ENCODE results near the gene CFAP61. TPM values are rescaled to one million over a fixed set of nuclear protein-coding genes. Genes with fewer than 3 reads are reported as not detected.

The CFAP61 gene
- total RNA-seq, 2 donors from 2014 or later: not detected

DNA sequence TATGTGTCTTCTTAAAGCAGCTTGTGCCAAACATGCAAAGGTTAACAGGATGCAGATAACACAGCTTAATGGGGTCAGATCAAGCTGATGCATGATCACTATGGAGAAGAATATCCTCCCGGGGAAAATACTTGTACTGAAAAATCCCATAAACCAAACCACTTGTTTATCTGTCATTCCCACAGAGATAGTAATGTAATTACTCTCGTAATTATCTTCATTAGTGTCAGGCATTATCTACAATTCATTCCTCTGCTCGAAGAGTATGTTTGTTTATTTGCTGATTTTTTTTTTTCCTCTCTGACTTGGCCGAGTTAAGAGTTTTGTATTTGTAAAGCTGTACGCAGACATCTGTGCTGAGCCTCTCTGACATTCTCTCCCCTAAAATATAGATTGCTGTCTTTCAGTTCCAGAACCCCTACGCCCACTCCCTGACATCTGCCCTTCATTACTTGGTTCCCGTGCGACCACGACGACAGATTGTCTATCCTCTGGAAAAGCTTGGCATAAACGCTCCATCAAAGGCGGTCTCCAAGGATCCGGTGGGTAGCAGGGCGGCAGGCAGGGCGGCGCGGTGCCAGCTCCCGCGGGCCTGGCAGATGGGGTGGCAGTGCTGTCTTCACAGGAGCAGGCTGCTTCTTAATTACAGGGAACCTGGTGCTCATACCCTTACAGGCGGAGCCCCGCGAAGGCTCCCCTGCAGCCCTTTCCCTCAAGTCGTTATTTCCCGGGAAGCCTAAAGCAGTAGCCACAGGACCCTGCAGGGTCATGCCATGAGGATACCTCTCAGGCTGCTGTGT is 147.2 kb downstream of the CFAP61 start:
- no peak overlapping the region for H3K4me3 Mint-ChIP-seq
- no peaks in the 10 kb centered on the region for H3K36me3 Mint-ChIP-seq (ENCODE audit: low read depth)
- peaks cover 17% of the 10 kb centered on the region for H3K27me3 Mint-ChIP-seq
- H3K9me3 Mint-ChIP-seq: no peaks in the 10 kb centered on the region
- H3K4me1 Mint-ChIP-seq: no peaks in the 10 kb centered on the region
- ATAC-seq (replicated peaks): no peak
- no peak overlapping the region for H3K27ac Mint-ChIP-seq

DNA sequence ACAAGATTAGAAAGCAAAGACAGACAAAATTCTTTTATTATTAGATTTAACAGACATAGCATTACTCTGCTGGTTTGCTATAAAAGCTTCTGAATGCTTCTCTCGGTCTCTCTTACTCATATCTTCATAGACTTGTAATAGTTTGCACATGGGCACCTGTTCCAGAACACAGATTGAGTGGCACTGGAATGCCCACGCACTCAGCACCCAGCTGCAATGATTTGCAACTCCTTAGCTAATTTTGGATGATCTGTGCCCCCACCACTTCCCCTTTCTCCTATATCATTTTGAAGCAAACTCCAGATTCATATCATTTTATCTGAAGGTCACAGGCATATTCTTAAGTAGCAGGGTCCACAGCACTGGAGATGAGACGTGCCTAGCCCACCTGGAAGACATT is 148.8 kb downstream of the CFAP61 start:
- Mint-ChIP-seq H3K27ac (no peak overlapping the region), H3K4me3 (no peak overlapping the region), H3K36me3 (ENCODE audit: low read depth) (no peaks in the 10 kb centered on the region), H3K4me1 (no peaks in the 10 kb centered on the region), H3K9me3 (no peaks in the 10 kb centered on the region), H3K27me3 (peaks cover 23% of the 10 kb centered on the region)
- ATAC-seq (replicated peaks): no peak

DNA sequence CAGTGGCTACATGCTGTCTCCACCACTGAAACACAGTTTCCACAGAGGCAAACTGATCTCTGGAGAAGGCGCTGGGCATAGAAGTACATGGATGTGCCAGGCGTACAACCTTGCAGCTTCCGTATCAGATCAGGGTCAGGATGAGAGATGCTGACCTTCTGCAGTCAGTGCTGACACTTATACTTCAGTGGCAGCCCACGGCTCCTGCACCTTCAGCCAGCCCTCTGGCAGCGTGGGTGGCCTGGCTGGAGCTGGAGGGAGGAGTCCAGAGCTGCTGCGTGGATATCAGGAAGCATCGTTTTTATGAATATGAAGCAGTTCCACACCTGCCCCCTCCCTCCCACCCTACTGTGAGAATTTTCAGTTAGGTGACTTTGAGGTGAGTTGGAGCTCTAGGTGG is 149.3 kb downstream of the CFAP61 start:
- no peak overlapping the region for H3K4me3 Mint-ChIP-seq

DNA sequence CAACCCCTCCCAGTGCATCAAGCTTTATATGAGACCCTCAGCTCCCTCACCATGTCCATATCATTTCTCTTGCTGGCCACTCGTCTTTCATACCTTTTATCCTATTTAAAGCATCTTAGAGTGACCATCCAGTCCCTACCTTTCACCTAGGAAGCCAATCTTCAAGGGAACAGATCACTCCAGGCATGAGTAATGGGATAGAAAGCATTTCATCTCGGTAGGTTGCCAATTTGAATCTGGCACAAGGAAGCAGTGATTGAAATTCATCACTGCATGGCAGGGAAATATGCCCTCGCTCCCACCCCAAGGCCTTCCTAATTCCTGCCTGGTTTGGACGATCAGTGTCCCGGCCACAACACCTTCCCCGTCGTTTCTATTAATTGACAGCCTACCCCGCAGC is 150.4 kb downstream of the CFAP61 start:
- no peaks in the 10 kb centered on the region for H3K4me1 Mint-ChIP-seq
- H3K36me3 Mint-ChIP-seq (ENCODE audit: low read depth): no peaks in the 10 kb centered on the region
- no peak for ATAC-seq (replicated peaks)
- peaks cover 28% of the 10 kb centered on the region for H3K27me3 Mint-ChIP-seq
- no peak overlapping the region for H3K4me3 Mint-ChIP-seq
- no peaks in the 10 kb centered on the region for H3K9me3 Mint-ChIP-seq
- no peak overlapping the region for H3K27ac Mint-ChIP-seq

More for the DNA sequence above, 149.3 kb downstream of the CFAP61 start:
- H3K9me3 Mint-ChIP-seq: no peaks in the 10 kb centered on the region
- no peaks in the 10 kb centered on the region for H3K36me3 Mint-ChIP-seq (ENCODE audit: low read depth)
- ATAC-seq (replicated peaks): no peak
- no peaks in the 10 kb centered on the region for H3K4me1 Mint-ChIP-seq
- no peak overlapping the region for H3K27ac Mint-ChIP-seq
- peaks cover 26% of the 10 kb centered on the region for H3K27me3 Mint-ChIP-seq

DNA sequence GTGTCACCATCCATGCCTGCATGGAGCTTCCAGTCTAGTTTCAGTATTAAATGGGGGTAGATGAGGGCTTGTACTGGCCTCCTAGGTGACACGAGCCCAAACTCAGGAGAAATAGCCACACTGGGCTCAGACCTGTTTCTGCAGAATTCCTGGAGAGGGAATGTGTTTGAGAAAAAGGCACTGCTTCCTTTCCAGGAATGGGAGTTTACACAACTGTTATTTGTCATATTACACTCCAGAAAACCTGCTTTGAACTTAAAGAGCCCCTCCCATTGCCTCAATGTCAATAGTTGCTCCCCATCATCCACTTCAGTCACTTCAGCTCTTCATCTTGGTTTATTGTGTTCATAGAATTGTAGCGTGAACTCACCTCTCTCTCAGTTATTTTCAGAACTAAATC is 151.5 kb downstream of the CFAP61 start:
- no peaks in the 10 kb centered on the region for H3K9me3 Mint-ChIP-seq
- H3K4me1 Mint-ChIP-seq: no peaks in the 10 kb centered on the region
- no peaks in the 10 kb centered on the region for H3K36me3 Mint-ChIP-seq (ENCODE audit: low read depth)
- no peak for ATAC-seq (replicated peaks)
- H3K27me3 Mint-ChIP-seq: peaks cover 28% of the 10 kb centered on the region
- H3K4me3 Mint-ChIP-seq: no peak overlapping the region
- H3K27ac Mint-ChIP-seq: no peak overlapping the region

DNA sequence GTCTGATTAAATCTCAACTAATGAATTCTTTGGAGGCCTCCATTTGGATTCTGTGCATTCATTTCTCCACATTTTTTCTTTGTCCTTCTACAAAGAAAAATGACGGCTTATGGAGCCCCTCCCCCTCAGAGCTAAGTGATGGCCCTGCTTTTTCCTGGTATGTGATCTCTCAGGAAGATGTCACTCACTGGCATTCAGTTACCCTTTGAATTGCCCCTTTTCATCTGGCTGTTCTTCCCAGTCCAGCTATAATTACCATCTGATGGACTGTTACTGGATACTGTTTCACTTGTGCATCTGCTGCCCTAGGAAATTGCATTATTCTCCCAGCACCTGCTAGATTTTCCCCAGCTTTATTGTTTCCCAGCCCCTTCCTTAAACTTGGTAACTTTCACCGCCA is 151.9 kb downstream of the CFAP61 start:
- H3K36me3 Mint-ChIP-seq (ENCODE audit: low read depth): no peaks in the 10 kb centered on the region
- H3K4me3 Mint-ChIP-seq: no peak overlapping the region
- ATAC-seq (replicated peaks): no peak
- no peak overlapping the region for H3K27ac Mint-ChIP-seq
- H3K27me3 Mint-ChIP-seq: peaks cover 30% of the 10 kb centered on the region
- no peaks in the 10 kb centered on the region for H3K4me1 Mint-ChIP-seq
- no peaks in the 10 kb centered on the region for H3K9me3 Mint-ChIP-seq

DNA sequence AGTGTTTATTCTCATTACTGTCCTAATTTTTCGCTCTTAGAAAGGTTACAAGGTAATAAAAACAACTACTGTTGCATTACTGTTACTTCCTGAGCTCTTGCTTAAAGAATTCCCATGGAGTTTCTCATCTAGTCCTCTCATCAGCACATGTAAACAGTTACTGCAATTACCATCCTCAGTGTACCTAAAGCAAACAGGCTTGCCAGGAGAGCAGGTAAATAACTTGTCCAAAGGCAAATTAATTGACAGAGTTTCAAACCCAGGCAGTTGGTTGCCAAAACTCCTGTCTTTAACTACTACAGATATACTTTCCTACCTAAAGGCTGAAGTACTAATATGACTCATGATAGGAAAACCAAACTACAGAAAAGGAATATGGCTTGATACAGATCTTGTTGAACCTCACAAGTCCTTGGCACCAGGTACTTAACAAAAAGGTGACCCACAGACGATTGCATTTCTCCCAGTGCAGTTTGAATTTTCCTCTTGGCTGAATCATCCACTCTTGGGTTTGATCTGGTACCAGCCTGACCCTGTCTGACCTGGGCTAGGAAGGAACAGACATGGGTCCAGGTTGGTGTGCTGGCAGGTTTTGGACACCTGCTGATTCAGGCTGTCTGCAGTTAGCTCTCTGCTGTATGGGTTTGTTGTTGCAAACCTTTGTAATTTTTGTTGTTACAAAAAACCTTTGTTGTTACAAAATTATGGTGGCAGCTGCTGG is 153.0 kb downstream of the CFAP61 start:
- no peak overlapping the region for H3K4me3 Mint-ChIP-seq
- H3K9me3 Mint-ChIP-seq: no peaks in the 10 kb centered on the region
- no peak for ATAC-seq (replicated peaks)
- no peak overlapping the region for H3K27ac Mint-ChIP-seq
- H3K27me3 Mint-ChIP-seq: peaks cover 31% of the 10 kb centered on the region
- H3K4me1 Mint-ChIP-seq: no peaks in the 10 kb centered on the region
- H3K36me3 Mint-ChIP-seq (ENCODE audit: low read depth): no peaks in the 10 kb centered on the region

DNA sequence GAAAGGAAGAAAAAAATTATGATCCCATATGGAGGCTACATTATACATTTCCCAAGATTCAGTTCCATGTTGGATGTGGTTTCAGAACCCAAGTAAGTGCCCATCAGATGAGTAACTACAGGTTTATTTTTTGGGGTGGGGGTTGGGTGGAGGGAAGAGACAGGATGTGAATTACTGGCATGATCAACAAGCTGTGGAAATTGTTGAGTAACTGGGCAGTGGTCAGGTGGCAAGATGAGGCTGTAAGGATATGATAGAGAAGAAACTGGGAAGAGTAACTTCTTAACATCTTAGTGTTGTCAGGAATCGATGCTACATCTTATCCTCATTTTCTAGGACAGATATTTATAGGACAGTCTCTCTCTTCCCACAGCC is 153.5 kb downstream of the CFAP61 start:
- no peaks in the 10 kb centered on the region for H3K9me3 Mint-ChIP-seq
- no peak overlapping the region for H3K4me3 Mint-ChIP-seq
- no peak for ATAC-seq (replicated peaks)
- peaks cover 32% of the 10 kb centered on the region for H3K27me3 Mint-ChIP-seq
- H3K27ac Mint-ChIP-seq: no peak overlapping the region
- no peaks in the 10 kb centered on the region for H3K4me1 Mint-ChIP-seq
- no peaks in the 10 kb centered on the region for H3K36me3 Mint-ChIP-seq (ENCODE audit: low read depth)

DNA sequence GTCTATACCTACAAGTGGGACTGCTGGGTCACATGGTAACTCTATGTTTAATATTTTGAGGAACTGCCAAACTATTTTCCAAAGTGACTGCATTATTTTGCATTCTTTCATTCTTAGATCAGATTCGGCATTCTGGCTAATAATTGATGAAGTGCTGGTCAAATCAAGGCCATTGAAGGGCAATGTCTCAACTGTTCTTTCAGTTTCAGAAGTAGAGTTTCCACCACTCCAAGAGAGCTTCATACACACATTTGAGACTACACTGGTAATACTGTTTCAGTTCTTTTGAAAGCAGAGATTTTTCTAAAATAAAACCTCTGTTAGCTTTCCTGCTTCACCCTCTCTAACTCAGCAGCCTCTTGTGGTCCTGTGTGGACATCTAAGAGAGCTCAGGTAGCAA is 154.5 kb downstream of the CFAP61 start:
- Mint-ChIP-seq H3K9me3 (no peaks in the 10 kb centered on the region), H3K4me1 (no peaks in the 10 kb centered on the region), H3K4me3 (no peak overlapping the region), H3K27me3 (peaks cover 32% of the 10 kb centered on the region), H3K27ac (no peak overlapping the region), H3K36me3 (ENCODE audit: low read depth) (no peaks in the 10 kb centered on the region)
- no peak for ATAC-seq (replicated peaks)

DNA sequence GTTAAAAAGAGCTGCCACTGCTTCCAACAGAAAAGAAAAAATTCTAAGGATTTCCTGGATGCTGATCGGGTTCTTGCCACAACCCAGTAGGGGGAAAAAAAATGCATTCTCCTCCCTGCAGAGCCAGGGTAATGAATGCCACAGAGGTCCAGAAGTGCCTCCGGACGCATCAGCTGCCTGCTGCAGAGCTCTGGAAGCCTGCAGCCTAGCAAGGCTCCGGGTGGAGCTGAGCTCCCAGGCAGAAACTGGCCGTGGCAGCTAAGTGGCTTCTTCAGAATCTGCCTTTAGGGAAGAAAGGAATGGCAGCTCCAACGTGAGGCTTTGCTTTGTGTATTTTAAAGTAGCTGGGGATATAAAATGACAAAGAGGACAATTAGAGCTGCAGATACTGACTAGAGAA is 155.0 kb downstream of the CFAP61 start:
- ATAC-seq (replicated peaks): no peak
- no peak overlapping the region for H3K4me3 Mint-ChIP-seq
- no peaks in the 10 kb centered on the region for H3K36me3 Mint-ChIP-seq (ENCODE audit: low read depth)
- H3K9me3 Mint-ChIP-seq: no peaks in the 10 kb centered on the region
- H3K27ac Mint-ChIP-seq: no peak overlapping the region
- H3K27me3 Mint-ChIP-seq: peaks cover 35% of the 10 kb centered on the region
- H3K4me1 Mint-ChIP-seq: no peaks in the 10 kb centered on the region

DNA sequence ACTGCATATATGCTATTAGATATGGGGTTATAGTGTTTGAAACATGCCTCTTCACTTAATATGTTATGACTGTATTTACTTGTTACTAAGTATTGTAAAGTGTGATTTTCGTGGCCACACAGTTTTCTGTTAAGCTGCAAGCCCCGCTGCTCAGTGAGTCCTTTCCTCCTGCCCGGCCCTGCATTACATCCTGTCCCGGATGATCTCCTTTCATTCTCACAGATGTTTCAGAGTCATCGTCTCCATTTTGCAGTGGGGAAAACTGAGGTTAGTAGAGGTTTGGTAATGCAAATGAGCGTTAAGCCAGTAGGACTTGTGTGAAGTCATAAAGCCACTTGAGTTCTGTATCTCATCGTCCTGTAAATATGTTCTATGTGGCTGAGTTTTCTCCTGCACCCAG is 155.5 kb downstream of the CFAP61 start:
- Mint-ChIP-seq H3K4me1 (no peaks in the 10 kb centered on the region), H3K27ac (no peak overlapping the region), H3K4me3 (no peak overlapping the region), H3K9me3 (no peaks in the 10 kb centered on the region), H3K27me3 (peaks cover 32% of the 10 kb centered on the region), H3K36me3 (ENCODE audit: low read depth) (no peaks in the 10 kb centered on the region)
- ATAC-seq (replicated peaks): no peak

DNA sequence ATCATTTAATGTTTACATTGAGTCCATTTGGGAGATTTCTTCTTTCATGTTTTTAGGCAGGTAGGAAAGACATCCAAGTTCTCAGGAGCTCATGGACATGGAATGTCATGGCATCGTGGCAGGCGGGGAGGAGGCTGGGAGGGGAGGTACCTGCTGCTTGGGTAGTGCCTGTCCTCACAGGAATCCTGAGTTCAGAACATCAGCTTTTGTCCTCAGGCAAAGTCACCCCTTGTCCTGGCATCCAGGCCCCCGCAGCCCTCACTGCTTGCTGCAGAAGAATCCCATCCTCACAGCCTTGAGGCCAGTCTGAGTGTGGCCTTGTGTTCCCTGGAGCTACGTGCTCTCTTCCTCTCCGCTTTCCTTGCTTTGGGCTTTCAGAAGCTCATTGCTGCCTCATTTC is 157.4 kb downstream of the CFAP61 start:
- H3K27me3 Mint-ChIP-seq: peaks cover 24% of the 10 kb centered on the region
- no peak for ATAC-seq (replicated peaks)
- no peak overlapping the region for H3K27ac Mint-ChIP-seq
- H3K9me3 Mint-ChIP-seq: no peaks in the 10 kb centered on the region
- no peak overlapping the region for H3K4me3 Mint-ChIP-seq
- H3K36me3 Mint-ChIP-seq (ENCODE audit: low read depth): no peaks in the 10 kb centered on the region
- H3K4me1 Mint-ChIP-seq: no peaks in the 10 kb centered on the region

DNA sequence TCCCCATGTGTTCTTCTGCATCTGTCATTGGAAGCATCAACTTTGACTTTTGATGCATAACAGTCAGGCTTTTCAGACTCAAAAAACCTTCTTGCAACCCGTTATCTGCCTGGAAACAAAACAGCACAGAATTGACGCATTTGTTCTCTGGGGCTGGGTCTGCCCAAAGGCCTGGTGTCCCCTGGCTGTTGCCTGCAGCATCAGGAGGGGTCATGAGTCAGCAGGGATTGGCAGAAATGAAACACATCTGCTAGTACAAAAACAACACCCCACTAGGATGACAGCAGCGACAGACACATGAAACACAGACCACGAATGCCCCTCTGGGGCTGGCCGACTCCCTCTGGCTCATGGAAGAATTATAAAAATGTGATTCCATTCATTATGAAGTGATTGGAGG is 158.0 kb downstream of the CFAP61 start:
- no peaks in the 10 kb centered on the region for H3K9me3 Mint-ChIP-seq
- no peaks in the 10 kb centered on the region for H3K36me3 Mint-ChIP-seq (ENCODE audit: low read depth)
- no peaks in the 10 kb centered on the region for H3K4me1 Mint-ChIP-seq
- ATAC-seq (replicated peaks): no peak
- no peak overlapping the region for H3K27ac Mint-ChIP-seq
- H3K4me3 Mint-ChIP-seq: no peak overlapping the region
- peaks cover 20% of the 10 kb centered on the region for H3K27me3 Mint-ChIP-seq

DNA sequence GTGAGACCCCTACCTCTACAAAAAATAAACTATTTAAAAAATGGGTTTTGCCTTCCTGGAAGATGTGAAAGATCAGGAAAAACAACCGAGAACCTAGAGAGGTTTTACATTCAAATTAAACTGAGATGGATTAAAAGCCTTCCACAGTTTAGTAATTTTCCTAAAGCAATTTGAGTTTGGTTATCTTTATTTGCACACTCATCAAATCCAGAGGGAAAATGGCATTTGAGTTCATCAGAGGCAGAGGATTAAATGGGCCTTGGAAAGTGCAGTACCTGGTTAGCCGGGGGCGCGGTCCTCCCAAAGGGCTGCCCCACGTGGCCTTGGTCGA is 158.6 kb downstream of the CFAP61 start:
- no peaks in the 10 kb centered on the region for H3K4me1 Mint-ChIP-seq
- no peaks in the 10 kb centered on the region for H3K9me3 Mint-ChIP-seq
- H3K4me3 Mint-ChIP-seq: no peak overlapping the region
- no peaks in the 10 kb centered on the region for H3K36me3 Mint-ChIP-seq (ENCODE audit: low read depth)
- peaks cover 20% of the 10 kb centered on the region for H3K27me3 Mint-ChIP-seq
- no peak overlapping the region for H3K27ac Mint-ChIP-seq
- ATAC-seq (replicated peaks): no peak

DNA sequence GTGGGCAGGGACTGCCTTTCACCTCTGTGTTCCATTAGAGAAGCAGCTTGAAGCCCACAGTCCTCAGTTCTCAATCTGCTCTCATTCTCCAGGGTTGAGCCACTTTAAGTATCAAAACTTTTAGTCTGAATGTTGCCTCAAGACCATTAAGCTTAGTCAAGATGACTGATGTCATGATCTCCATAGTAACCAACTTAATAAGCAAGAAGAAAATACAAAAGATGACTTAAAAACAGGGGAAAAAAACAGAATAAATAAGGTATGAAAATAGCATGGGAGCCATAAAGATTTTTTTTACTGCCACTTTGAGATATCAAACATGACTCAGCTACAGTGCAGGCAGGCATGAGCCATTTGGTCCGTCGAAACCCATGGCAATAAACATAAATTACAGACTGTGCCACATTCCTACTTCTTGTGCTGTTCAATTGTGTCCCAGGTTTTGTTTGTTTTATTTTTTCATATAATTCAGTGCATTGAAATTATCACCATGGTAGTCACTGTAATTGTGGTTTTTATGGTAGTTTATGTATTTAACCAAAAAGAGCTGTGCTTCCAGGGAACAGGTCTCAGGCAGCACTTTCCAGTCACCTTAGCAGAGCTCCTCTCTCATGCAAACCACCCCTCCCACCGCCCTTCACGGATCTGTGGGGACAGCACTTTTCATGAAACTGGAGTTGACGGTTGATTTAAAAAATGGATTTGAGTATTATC is 159.1 kb downstream of the CFAP61 start:
- no peaks in the 10 kb centered on the region for H3K36me3 Mint-ChIP-seq (ENCODE audit: low read depth)
- ATAC-seq (replicated peaks): no peak
- H3K4me3 Mint-ChIP-seq: no peak overlapping the region

More for the DNA sequence above, 159.1 kb downstream of the CFAP61 start:
- no peak overlapping the region for H3K27ac Mint-ChIP-seq
- H3K27me3 Mint-ChIP-seq: peaks cover 18% of the 10 kb centered on the region
- H3K4me1 Mint-ChIP-seq: no peaks in the 10 kb centered on the region
- no peaks in the 10 kb centered on the region for H3K9me3 Mint-ChIP-seq
